Activated T-helper 2 cell treated with anti-CD3 and anti-CD28 coated beads, Interferon-gamma antibody, Interleukin-2, Interleukin-4, amounts not matched to agents 10 μg/mL and 5 μg/mL and 100 μg/mL, durations not matched to agents 14 hours and 24 hours and 36 hours (primary cell): Measurements from ENCODE around the gene WDR46. TPM values are rescaled to one million over a fixed set of nuclear protein-coding genes. Genes with fewer than 3 reads are reported as not detected.
A peak's percentile ranks its signal among the peaks of the same experiment; 100 is the strongest.

Experiments used
- DNase-seq: peaks from one replicate; pipeline ENCODE4 v3.0.0; 2021; ENCODE audit warnings: low spot score
- H3K27ac Mint-ChIP-seq: one replicate; pipeline ENCODE4 v1.8.0; 2021; ENCODE audit warnings: mixed read lengths
- H3K27me3 Mint-ChIP-seq: one replicate; pipeline ENCODE4 v1.8.0; 2021; ENCODE audit warnings: low read depth, mixed read lengths
- H3K36me3 Mint-ChIP-seq: one replicate; pipeline ENCODE4 v1.8.0; 2021; ENCODE audit warnings: low read depth, mixed read lengths
- H3K4me1 Mint-ChIP-seq: one replicate; pipeline ENCODE4 v1.8.0; 2021; ENCODE audit warnings: low read depth, mixed read lengths
- H3K4me3 Mint-ChIP-seq: one replicate; pipeline ENCODE4 v1.8.0; 2021; ENCODE audit warnings: low read depth, mild to moderate bottlenecking, moderate library complexity, mixed read lengths
- H3K9me3 Mint-ChIP-seq: one replicate; pipeline ENCODE4 v1.8.0; 2021; ENCODE audit warnings: mixed read lengths
- intact Hi-C: fragments of 100-400 bp; cut with micrococcal nuclease; formaldehyde crosslinking; loops from one replicate; pipeline ENCODE4 v1.15.1; 2023
- total RNA-seq: library from RNA; stranded (reverse); gene quantifications from 2 replicates; pipeline ENCODE4 v1.2.3, GENCODE V29; 2022

WDR46 gene
- total RNA-seq, 1 donor from 2014 or later, result 87.3 TPM

GRCh38 chr6:33317669-33318425, 28.8 kb upstream of the WDR46 start, which contains the start of gene ZBTB22:
Gene ZBTB22, minus strand, starts transcription at chr6:33317744. Its CDS starts 828 bp downstream, at chr6:33316916.
- peak within 1 kb of the TSS; percentile 99 for H3K4me3 Mint-ChIP-seq
- H3K27ac Mint-ChIP-seq, result peak within 1 kb of the TSS; percentile 97
- peaks cover 69% of the 10 kb centered on the region for H3K36me3 Mint-ChIP-seq
- no peaks in the 10 kb centered on the region for H3K27me3 Mint-ChIP-seq
- intact Hi-C loops, result loop anchor here (2.0 to 10.0 kb wide), 2 partner anchors 101 to 463 kb away; partner anchors contain the start of genes CUTA, PSMB9 and TAP1
- H3K4me1 Mint-ChIP-seq, result peaks cover 52% of the 10 kb centered on the region
- no peaks in the 10 kb centered on the region for H3K9me3 Mint-ChIP-seq
- DNase-seq, result peak; percentile 95

GRCh38 chr6:33317419-33317668, 28.3 kb upstream of the WDR46 start:
- Mint-ChIP-seq H3K4me3 (peak overlapping the region; percentile 99), H3K36me3 (peaks cover 69% of the 10 kb centered on the region), H3K9me3 (no peaks in the 10 kb centered on the region), H3K27me3 (no peaks in the 10 kb centered on the region), H3K27ac (no peak overlapping the region), H3K4me1 (peaks cover 53% of the 10 kb centered on the region)
- DNase-seq, result no peak
- intact Hi-C loops, result loop anchor here (10.0 kb wide), 1 partner anchor 463 kb away; the partner anchor contains the start of genes PSMB9 and TAP1

GRCh38 chr6:33316603-33317418, 27.8 kb upstream of the WDR46 start:
- intact Hi-C loops, result loop anchor here (10.0 kb wide), 1 partner anchor 462 kb away; the partner anchor contains the start of genes PSMB9 and TAP1
- H3K27ac Mint-ChIP-seq, result peak overlapping the region; percentile 24
- peak overlapping the region; percentile 99 for H3K4me3 Mint-ChIP-seq
- no peak for DNase-seq
- H3K9me3 Mint-ChIP-seq, result no peaks in the 10 kb centered on the region
- H3K4me1 Mint-ChIP-seq, result peaks cover 54% of the 10 kb centered on the region
- H3K36me3 Mint-ChIP-seq, result peaks cover 70% of the 10 kb centered on the region
- no peaks in the 10 kb centered on the region for H3K27me3 Mint-ChIP-seq

- Mint-ChIP-seq H3K36me3 (peaks cover 69% of the 10 kb centered on the region), H3K4me3 (peak overlapping the region; percentile 99), H3K9me3 (no peaks in the 10 kb centered on the region), H3K4me1 (peaks cover 51% of the 10 kb centered on the region), H3K27me3 (no peaks in the 10 kb centered on the region), H3K27ac (peak overlapping the region; percentile 98)
- intact Hi-C loops, result loop anchor here (10.0 kb wide), 1 partner anchor 461 kb away; the partner anchor contains the start of genes PSMB9 and TAP1
- no peak for DNase-seq
Measured at GRCh38 chr6:33315793-33316602, 27.0 kb upstream of the WDR46 start.

GRCh38 chr6:33314943-33315792, 26.1 kb upstream of the WDR46 start:
- H3K27me3 Mint-ChIP-seq, result no peaks in the 10 kb centered on the region
- intact Hi-C loops, result loop anchor here (1.0 to 10.0 kb wide), 7 partner anchors 8 to 460 kb away; partner anchors contain the start of genes B3GALT4, KIFC1, PSMB9 and RXRB
- DNase-seq, result no peak
- no peaks in the 10 kb centered on the region for H3K9me3 Mint-ChIP-seq
- H3K27ac Mint-ChIP-seq, result peak overlapping the region; percentile 98
- H3K4me3 Mint-ChIP-seq, result peak overlapping the region; percentile 99
- H3K4me1 Mint-ChIP-seq, result peaks cover 47% of the 10 kb centered on the region
- peaks cover 64% of the 10 kb centered on the region for H3K36me3 Mint-ChIP-seq

GRCh38 chr6:33314515-33314942, 25.5 kb upstream of the WDR46 start:
- peaks cover 57% of the 10 kb centered on the region for H3K36me3 Mint-ChIP-seq

GRCh38 chr6:33313709-33314514, 24.9 kb upstream of the WDR46 start, which contains the start of gene TAPBP:
Gene TAPBP, minus strand, starts transcription at chr6:33314078. Its CDS starts 37 bp downstream, at chr6:33314041.
- H3K27ac Mint-ChIP-seq, result peak within 1 kb of the TSS; percentile 98
- H3K36me3 Mint-ChIP-seq, result peaks cover 54% of the 10 kb centered on the region
- intact Hi-C loops, result loop anchor here (1.0 to 10.0 kb wide), 8 partner anchors 9 to 459 kb away; partner anchors contain the start of genes B3GALT4, KIFC1, PSMB9 and RXRB
- no peaks in the 10 kb centered on the region for H3K9me3 Mint-ChIP-seq
- peak; percentile 87 for DNase-seq
- peak within 1 kb of the TSS; percentile 99 for H3K4me3 Mint-ChIP-seq
- no peaks in the 10 kb centered on the region for H3K27me3 Mint-ChIP-seq
- H3K4me1 Mint-ChIP-seq, result peaks cover 36% of the 10 kb centered on the region

More at GRCh38 chr6:33314515-33314942, 25.5 kb upstream of the WDR46 start:
- intact Hi-C loops, result loop anchor here (1.0 to 10.0 kb wide), 7 partner anchors 9 to 460 kb away; partner anchors contain the start of genes B3GALT4, KIFC1, PSMB9 and RXRB
- peak overlapping the region; percentile 98 for H3K27ac Mint-ChIP-seq
- H3K27me3 Mint-ChIP-seq, result no peaks in the 10 kb centered on the region
- H3K4me3 Mint-ChIP-seq, result peak overlapping the region; percentile 99
- H3K9me3 Mint-ChIP-seq, result no peaks in the 10 kb centered on the region
- DNase-seq, result peak; percentile 70
- H3K4me1 Mint-ChIP-seq, result peaks cover 41% of the 10 kb centered on the region

GRCh38 chr6:33313105-33313708, 24.2 kb upstream of the WDR46 start:
- Mint-ChIP-seq H3K4me1 (peaks cover 34% of the 10 kb centered on the region), H3K27ac (peak overlapping the region; percentile 98), H3K9me3 (no peaks in the 10 kb centered on the region), H3K4me3 (peak overlapping the region; percentile 99), H3K27me3 (no peaks in the 10 kb centered on the region), H3K36me3 (peaks cover 54% of the 10 kb centered on the region)
- DNase-seq, result no peak
- intact Hi-C loops, result loop anchor here (2.0 to 10.0 kb wide), 5 partner anchors 34 to 458 kb away; partner anchors contain the start of genes B3GALT4, PSMB9 and TAP1

GRCh38 chr6:33312361-33313104, 23.5 kb upstream of the WDR46 start:
- DNase-seq, result peak; percentile 78
- no peaks in the 10 kb centered on the region for H3K9me3 Mint-ChIP-seq
- H3K27me3 Mint-ChIP-seq, result no peaks in the 10 kb centered on the region
- intact Hi-C loops, result loop anchor here (1.0 to 10.0 kb wide), 6 partner anchors 13 to 458 kb away; partner anchors contain the start of genes B3GALT4, PSMB9 and TAP1
- peak overlapping the region; percentile 99 for H3K4me3 Mint-ChIP-seq
- H3K4me1 Mint-ChIP-seq, result peaks cover 32% of the 10 kb centered on the region
- H3K36me3 Mint-ChIP-seq, result peaks cover 54% of the 10 kb centered on the region
- peak overlapping the region; percentile 98 for H3K27ac Mint-ChIP-seq

- no peaks in the 10 kb centered on the region for H3K27me3 Mint-ChIP-seq
- no peak overlapping the region for H3K4me3 Mint-ChIP-seq
- H3K36me3 Mint-ChIP-seq, result peaks cover 70% of the 10 kb centered on the region
- intact Hi-C loops, result no loop called here
- no peaks in the 10 kb centered on the region for H3K9me3 Mint-ChIP-seq
- H3K27ac Mint-ChIP-seq, result no peak overlapping the region
- DNase-seq, result no peak
- H3K4me1 Mint-ChIP-seq, result peaks cover 27% of the 10 kb centered on the region
Measured at GRCh38 chr6:33306356-33306755, 17.3 kb upstream of the WDR46 start.
